CD4-positive, alpha-beta T cell treated with Interleukin-10 for 1 hour (primary cell): ENCODE results near the gene KCNQ1.

Experiments
- DNase-seq: peaks from one replicate; pipeline ENCODE4 v3.0.0-alpha.2; 2020

KCNQ1 gene

DNA sequence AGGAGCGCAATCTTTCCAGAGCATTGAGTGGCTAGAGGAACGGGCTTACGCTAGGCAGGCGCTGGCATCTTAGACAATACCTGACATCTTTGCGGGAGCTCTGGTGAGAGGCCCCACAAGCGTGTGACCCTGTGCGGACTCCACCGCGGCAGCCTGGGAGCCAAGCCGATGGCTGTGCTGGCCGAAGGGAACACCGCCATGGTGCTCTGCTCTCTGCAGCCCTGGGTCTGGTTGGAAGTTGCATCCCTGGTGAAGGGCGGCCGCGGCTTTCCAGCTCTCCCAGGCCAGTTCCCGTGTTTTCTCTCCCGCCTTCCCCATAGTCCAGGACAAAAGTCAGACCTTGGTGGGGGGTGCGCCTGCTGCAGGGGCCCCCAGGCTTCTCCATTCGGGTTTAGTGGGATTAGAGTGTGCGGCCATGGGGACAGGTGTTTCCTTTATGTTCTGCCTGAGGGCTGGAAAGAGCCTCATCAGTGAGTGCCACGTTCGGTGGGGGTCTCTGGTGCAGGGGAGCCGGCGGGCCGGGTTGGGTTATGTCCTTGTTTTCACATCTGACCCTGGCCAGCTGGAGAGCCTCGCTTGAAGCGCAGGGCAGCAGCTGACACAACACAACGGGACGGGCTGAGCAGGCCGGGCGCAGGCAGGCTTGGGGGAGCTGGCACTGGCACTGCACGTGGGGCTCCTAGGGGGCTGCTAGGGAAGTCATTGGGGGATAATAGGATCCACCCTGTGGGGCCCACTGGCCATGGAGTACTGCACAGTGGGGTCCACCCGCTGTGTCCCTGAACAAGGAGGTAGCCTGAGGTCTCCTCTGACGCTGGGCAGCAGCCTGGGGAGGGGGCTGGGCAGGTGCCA, 94.8 kb downstream of the KCNQ1 start:
- DNase-seq = no peak

DNA sequence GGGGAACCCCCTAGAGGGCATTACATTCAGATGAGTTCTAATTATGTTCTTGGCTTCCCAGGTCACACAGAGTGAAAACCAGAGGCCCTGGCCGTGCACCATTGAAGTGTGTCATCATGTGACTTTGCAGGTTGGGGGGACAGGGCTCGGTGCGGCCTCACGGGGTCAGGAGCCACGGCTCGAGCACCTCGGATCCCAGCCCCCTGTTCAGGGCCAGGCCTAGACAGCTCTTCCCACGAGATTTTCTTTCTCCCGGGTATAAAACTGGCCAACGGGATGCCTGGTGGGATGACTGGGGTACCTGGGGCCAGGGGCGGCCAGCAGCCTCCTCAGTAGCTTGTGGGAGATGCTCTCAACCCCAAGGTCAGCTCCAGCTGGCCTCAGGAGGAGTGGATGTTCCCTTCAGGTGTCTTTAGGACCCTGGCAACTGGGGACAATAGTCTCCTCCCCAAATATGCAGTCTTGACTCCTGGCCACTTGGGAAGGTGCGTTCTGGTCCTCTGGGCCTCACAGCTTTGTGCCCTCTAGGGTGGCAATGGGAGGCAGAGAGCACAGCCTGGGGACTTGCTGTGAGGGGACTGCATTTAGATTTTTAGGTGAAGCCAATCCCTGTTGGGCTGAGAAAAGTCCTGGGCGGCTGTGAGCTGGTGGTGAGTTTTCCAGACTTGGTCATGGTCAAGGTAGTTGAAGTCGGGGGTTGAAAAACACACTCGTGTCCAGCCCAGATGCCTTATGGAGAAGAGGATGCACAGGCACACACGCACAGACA, 95.6 kb downstream of the KCNQ1 start:
- DNase-seq = no peak

DNA sequence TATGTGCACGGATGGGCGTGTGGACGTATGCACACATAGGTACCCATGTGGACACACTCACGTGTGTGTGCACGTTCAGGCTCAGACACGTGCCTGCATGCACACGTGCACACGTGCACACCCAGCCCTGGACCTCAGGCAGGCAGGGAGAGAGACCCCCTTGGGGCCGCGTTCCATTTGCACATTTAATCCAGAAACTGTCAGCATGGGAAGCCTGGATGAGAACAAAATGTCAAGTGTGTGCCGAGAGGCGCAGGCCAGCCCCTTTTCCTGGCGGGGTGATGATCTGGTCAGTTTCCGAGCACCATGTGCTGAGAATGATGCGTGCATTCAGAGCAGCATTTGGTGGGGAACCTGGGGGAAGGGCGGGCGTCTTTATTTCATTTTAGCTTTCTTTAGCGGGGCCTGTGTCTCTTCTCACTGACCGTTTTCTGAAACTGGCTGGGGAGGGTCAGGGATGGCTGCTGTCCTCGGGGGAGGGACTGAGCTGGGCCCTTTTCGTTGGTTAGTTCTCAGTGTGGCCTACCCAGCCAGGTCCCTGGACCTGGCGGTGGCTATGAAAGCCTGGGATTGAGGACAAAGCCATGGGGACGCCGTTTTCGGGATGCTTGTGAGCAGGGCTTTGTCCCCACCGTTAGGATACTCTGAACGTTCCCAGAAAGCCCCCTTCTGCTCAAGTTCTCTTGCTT, 96.3 kb downstream of the KCNQ1 start:
- DNase-seq = no peak

DNA sequence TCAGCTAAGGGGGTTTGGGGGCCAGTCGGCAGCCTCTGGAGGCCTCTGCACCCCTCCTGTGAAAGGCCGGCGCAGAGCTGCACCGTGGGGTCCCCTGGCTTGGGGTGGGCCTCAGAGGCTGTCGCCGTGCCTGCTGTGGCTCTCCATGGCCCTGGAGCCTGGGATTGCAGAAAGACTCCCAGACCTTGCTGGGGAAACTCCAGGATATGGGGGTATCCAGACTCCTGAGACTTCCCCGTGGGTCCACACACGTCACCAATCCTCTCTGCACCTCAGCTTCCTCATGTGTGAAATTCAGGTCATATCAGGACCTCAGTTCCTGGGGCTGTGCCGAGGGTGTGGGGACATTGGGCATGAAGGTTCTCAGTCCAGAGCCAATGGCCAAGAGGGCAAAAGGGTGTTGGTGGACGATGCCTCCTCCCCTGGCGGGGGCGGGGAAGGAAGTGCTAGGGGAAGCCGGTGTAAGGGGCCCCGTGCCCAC, 97.1 kb downstream of the KCNQ1 start:
- no peak for DNase-seq

DNA sequence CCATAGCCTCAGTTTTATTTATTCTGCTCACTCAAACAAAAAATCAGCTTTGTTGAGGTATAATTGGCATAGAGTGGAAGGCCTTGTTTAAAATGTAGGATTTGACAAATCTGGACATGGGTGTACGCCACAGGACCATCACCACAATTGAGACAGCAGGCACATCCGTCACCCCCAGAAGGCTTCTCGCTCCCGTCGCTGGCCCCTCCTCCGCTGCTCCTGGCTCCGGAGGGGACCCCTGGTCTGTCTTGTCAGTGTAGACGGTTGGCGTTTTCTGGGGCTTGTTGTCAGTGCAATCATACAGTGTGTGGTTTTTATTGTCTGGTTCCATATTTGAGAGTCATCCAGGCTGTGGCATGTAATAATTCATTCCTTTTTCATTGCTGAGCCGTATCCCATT, 97.6 kb downstream of the KCNQ1 start:
- no peak for DNase-seq

DNA sequence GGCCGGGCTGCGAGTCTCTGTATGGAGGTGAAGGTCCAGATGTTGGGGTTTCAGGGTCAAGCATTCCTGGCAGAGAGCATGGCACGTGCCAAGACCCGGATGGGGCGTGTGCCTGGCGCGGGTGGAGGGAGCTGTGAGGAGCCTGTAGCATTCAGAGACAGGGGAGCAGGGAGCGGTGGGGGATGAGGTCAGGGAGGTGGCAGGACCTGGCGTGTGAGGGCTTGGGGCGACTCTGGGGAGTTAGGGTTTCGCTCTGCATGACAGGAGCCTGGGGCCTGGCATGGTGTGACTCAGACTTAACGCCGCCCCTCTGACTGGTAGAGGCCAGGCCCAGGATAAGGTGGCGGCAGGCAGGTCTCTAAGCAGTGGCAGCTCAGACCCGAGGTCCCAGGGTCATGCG, 103.0 kb downstream of the KCNQ1 start:
- DNase-seq = no peak

DNA sequence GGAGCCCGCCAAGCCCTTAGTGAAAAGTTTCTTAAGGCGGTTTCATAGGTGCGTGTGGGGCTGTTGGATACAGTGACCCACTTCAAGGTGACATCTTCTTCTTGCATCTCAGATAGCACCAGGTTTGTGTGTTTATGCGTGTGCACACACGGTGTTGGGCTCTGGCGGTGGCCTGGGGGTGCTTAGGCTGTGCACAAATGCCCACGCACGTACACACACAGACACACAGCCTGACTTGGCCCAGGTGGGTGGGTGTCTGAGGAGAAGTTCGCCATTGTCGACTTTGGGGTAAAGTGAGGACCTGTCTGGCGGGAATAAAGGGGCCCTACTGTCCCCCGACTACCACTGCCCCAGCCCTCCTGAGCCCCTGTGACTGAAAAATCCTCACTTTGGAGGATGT, 103.8 kb downstream of the KCNQ1 start:
- no peak for DNase-seq

DNA sequence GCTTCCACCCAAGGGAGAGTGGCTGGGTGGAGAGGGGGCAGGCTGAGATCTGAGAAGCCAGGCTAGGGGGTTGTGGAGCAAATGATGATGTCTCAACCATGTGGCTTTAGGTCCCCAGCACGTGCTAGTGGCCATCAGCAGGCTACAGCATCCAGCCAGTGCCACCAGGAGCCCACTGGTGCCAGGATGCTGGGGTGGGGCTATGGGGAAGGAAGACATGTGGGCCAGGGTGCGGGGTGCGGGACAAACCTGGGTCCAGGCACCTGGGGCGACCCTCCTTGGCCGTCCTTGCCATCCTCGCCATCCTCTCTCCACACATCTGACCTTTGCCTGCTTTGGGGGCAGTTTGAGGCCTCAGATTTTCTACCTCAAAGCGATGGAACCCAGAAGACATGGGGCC, 104.3 kb downstream of the KCNQ1 start:
- DNase-seq = no peak

DNA sequence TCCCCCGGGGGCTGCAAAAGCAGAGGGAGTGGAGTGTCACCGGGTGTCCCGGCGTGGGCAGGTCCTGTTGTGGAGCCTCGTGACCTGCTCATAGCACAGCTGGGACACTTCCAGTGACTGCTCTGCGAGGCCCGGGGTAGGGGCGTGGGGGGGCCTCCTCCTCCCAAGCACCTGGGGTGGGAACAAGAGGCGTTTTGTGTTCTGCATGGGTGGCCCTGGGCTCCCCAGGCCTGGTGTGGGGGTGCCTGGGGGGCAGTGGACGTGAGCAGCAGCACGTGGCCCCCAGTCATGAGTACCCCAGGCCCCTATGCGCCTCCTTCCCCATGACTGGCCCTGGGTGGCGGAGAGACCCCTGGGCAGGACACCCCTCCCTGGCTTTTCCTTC, 104.7 kb downstream of the KCNQ1 start:
- DNase-seq = no peak

DNA sequence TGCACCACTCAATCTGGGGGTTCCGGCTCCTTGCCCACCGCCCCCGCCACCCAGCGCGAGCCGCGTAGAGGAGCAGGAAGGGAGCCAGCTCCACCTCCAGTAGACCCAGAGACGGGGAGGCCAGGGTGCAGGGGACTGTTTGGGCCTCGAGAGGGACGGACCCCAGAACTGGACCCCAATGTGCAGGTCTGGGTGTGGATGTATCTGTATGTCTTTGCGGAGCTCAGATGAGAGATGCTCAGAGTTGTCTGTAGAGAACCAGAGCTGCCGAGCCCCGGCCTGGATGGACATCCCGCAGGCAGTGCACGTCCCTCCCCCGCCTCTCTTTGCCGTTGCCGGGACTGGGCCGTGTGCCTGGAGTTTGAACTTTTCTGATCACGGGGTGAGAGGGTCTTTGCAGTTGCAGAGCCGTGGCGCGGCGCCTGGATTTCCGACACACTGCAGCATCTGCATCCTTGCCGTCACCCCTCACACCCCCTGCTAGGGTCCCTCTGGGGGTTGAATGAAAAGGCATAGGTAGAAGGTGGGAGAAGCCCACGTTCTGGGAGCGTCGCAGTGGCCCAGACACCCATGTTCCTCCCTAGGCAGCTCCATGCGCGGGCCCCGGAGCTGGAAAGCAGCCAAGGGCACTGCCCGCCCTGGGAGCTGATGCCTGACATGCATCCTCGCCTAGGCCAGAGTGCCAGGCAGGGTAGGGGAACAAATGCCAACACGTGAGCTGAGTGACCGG, 105.2 kb downstream of the KCNQ1 start:
- DNase-seq = no peak

DNA sequence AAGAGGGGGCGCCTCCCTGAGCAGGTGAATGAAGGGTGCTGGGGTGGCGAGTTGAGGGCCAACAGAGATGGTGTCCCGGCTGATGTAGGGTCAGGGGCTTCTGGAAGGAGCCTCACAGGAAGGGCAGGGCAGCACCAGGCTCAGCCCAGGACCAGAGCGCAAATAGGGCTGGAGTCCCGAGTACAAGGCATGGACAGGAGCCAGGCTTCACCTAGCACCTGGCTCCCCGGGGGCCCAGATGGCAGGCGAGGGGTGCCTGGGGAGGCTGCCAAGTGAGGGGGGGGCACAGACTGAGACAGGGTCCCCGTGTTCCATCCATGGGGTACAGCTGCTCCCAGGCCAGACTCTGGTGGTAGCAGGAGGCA, 105.8 kb downstream of the KCNQ1 start:
- no peak for DNase-seq

DNA sequence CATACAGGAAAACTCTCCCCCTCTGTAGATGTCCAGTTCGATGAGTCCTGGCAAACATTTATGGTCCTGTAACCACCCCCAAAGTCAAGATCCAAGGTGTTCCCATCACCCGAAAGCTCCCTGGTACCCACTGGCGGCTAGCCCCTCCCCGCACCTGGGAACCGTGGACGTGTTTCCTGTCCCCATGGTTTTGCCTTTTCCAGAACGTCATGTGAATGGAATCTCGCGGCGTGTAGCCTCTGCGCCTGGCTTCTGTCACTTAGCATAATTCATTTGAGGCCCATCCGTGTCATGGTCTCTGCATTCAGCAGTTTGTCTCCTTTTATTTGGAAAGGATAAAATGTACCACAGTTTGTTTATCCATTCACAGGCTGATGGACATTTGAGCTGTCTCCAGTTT, 106.3 kb downstream of the KCNQ1 start:
- no peak for DNase-seq

DNA sequence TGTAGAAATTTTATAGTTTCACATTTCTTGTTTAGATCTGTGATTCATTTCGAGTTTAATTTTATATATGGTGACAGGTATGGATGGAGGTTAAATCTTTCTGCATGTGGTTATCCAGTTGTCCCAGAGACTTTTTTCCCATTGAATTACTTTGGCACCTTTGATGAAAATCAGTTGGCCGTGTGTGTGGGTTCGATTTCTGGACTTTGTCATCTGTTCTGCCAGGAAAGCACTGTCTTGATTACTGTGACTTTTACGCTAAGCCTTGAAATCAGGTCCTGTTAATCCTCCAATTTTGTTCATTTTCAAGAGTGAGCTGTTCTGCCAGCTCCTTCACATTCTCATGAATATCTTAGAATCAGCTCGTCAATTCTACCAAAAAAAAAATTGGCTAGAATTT, 107.4 kb downstream of the KCNQ1 start:
- DNase-seq = no peak

DNA sequence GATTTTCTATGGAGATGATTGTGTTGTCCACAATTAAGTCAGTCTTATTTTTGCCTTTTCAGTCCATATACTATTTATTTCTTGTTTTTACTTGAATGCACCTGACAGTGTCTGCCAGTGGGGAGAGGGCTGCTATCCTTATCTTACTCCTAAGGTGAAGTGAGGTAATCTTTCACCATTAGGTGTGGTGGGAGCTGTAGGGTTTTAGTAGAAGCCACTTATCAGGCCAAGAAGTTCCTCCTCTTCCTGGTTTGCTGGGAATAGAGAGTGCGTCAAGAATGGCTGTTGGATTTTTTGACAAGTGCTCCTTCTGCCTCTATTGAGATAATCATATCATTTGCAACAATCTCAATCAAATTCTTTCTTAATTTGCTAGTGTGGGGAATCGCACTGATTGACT, 108.4 kb downstream of the KCNQ1 start:
- DNase-seq = no peak

DNA sequence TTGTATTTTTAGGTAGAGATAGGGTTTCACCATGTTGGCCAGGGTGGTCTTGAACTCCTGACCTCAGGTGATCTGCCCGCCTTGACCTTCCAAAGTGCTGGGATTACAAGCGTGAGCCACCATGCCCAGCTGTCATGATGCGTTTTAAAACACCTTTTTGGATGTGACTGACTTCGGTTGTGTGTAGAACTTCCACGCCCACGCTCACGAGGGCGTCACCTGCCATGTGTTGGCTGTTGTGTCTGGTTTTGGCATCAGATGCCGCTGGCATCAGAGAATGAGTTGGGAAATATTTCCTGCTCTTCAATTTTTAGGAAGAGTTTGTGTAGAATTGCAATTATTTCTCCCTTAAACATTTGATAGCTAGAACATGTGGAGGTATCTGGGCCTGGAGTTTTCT, 109.1 kb downstream of the KCNQ1 start:
- no peak for DNase-seq

DNA sequence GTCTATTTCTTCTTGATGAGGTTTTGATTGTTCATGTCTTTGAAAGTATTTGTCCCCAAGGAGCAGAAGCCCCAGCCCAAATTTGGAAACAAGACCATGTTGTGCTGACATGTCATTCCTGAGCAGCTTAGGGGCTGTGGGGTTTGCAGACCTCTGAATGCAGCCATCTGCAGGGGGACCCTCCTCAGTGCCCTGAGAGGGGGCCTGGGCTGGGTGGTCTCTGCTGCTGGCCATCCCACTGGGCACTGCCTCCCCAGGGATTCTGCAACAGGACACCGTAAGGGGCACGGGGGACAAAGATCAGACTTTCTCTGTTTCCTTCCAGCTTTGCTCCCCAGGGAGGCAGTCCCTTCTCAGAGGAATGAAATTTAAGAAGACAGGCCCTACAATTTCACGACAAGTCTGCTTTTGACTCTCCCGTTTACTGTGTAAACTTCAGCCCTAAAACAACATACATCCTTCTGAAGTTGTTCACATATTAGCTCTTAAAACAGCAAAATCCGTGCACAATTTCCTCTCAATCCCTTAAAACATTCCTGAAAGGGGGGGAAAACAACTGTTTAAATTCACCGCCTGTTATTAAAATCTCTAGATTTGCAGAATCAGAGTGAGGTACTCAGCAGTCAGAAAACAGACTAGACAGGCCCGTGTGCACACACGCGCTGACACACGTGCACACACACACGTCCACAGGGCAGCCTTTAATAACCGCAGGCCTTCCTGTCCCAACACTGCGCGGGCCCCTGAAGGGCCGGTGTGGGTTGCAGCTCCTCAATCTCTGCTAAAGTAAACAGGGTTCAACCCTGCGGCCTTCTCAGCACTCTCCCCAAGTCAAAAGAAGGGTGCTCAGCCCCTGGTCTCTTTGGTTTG, 109.8 kb downstream of the KCNQ1 start:
- no peak for DNase-seq

DNA sequence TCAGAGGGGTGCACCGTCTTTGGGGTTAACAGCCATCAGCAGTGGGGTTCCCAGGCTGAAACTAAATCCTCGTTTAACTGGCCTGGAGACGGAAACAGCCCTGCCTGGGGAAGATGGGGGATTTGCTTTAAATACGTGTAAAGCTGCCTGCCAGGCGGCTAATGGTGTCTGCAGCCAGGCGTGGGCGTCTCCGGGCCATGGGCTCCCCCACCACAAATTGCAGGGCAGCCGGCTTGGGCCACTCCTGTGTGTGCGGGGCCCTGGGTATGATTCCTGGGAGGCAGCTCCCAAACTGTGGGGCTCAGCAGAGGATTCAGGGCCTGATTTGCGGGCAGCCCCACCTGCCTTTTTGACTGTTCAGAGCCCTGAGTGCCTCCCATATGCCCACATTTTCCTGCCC, 110.5 kb downstream of the KCNQ1 start:
- DNase-seq = no peak

DNA sequence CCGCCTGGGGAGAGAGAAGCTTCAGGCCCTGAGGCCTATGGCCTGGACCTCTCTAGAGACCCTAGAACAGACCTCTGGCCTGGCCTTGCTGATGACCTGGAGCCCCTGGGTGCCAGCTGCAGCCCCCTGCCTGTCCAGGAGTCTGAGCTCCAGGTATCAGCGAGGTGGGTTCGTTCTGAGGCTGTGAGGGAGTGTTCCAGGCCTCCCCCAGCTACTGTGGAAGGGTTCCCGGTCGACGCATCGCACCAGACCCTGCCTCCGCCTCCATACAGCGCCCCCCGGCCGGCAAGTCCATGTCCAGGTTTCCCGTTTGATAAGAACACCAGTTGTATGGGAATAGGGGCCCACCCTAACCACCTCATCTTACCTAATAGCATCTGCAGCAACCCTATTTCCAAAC, 111.1 kb downstream of the KCNQ1 start:
- DNase-seq = no peak

DNA sequence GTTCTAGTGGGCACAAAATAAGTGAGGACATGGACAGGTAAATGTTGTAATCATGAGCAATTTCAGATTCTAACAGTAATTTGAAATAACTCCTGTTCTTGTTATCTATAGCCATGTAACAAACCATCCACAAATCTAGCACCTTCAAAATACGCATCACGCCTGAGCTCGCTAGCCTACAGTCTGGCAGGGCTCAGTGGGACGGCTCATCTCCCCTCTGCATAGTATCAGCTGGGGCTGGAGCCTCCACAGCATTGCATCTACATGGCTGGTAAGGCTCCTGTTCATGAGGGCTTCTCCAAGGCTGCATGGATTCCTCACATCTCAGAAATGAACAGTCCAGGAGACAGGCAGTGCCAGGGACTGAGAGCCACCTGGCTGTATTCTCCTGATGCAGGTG, 112.6 kb downstream of the KCNQ1 start:
- DNase-seq = no peak

DNA sequence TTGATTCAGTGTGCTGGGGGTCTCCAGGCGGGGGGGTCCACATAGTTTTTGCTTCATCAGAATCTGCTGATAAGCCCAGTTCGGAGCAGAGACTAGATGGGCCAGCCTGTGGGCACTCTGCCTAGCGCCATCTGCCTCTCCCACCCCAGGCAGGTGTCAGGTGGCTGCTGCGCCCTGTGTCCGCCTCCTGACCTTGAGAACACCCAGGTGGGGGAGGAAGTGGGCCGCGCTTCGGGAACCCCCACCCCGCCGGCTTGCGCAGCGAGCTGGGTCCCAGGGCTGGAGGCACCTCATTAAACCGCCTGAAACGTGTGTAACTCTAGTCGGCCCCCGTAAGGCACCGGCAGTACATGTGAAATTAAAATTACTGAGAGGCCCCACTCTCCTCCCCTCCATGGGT, 113.6 kb downstream of the KCNQ1 start:
- no peak for DNase-seq

DNA sequence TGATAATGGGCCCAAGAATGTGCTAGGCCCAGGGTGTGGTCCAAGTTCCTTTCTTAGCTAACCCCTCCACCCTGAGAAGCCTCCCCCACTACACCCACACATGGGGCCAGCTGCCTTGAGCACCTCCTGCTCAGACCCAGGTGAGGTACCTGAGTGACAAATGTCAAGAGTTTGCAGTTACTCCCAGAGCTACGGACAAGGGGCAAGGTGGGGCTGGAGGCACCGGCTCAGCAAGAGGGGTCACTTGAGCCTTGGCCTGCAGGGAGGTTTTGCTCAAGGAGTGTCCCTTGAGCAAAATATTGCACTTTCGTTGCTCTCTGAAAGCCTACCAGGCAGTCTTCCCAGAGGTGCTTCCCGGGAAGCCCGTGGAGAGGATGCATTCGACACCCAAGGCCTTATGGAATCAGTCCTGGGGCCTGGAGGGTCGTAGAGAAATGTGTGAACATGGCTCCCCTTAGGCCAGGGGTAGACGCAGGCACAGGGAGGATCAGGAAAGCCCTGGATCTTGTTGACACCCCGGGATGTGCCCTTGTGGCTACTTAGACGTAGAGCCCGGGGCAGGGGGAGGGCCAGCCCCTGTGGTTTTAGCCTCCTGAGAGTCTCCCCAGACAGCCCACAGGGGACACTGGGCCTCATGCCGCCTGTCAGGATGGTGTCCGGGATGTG, 114.2 kb downstream of the KCNQ1 start:
- DNase-seq = no peak
